H1 (cell line): Measurements from ENCODE around the gene ZSCAN12. TPM values are rescaled to one million over a fixed set of nuclear protein-coding genes. Genes with fewer than 3 reads are reported as not detected.
A peak's percentile ranks its signal among the peaks of the same experiment; 100 is the strongest.

ENCODE experiments used
- CTCF ChIA-PET: fragments of 300-600 bp; sonication (Branson Sonifier 250); formaldehyde crosslinking; loops from one replicate; lab custom pipeline; 2021; ENCODE audit not compliant: partially characterized antibody; lab: Charles Lee
- POLR2A ChIA-PET: fragments of 300-600 bp; sonication (Branson Sonifier 250); formaldehyde crosslinking; loops from one replicate; lab custom pipeline; 2021; ENCODE audit warnings: inconsistent platforms; ENCODE audit not compliant: partially characterized antibody; lab: Charles Lee
- DNase-seq, 2 experiments: peaks; one replicate each; pipeline versions ENCODE4 v3.0.0 to v3.0.0-alpha.2; 2010 to 2022; ENCODE audit warnings: low spot score in 2 of 2, low read depth in 1 of 2, mixed read lengths in 1 of 2
- FAIRE-seq: peaks from 2 replicates; lab custom pipeline; 2011; peaks lifted over from hg19 to GRCh38; lab: Jason Lieb, UNC
- H2AFZ ChIP-seq: 2 replicates; pipeline ENCODE4 v1.8.1; 2012; ENCODE audit warnings: low read length, inconsistent platforms
- H2AK5ac ChIP-seq: 2 replicates; pipeline ENCODE4 v1.6.1; 2013; ENCODE audit warnings: low read depth, low read length
- H2BK120ac ChIP-seq: replicated peaks from 2 replicates; pipeline ENCODE3; 2013; ENCODE audit warnings: low read depth, low read length, inconsistent platforms
- H2BK12ac ChIP-seq: 2 replicates; pipeline ENCODE4 v1.6.1; 2013; ENCODE audit warnings: low read depth, low read length
- H2BK15ac ChIP-seq: 2 replicates; pipeline ENCODE4 v1.6.1; 2013; ENCODE audit warnings: low read length
- H2BK20ac ChIP-seq: 2 replicates; pipeline ENCODE4 v1.6.1; 2013; ENCODE audit warnings: low read length
- H2BK5ac ChIP-seq: 2 replicates; pipeline ENCODE4 v1.6.1; 2013; ENCODE audit warnings: low read depth, low read length
- H3K14ac ChIP-seq: 2 replicates; pipeline ENCODE4 v1.6.1; 2013; ENCODE audit warnings: inconsistent platforms; ENCODE audit not compliant: insufficient read length
- H3K18ac ChIP-seq: 2 replicates; pipeline ENCODE4 v1.6.1; 2013; ENCODE audit warnings: low read length; ENCODE audit errors: extremely low read depth
- H3K23ac ChIP-seq: 2 replicates; pipeline ENCODE4 v1.6.1; 2013; ENCODE audit warnings: inconsistent platforms; ENCODE audit not compliant: insufficient read length
- H3K23me2 ChIP-seq: 2 replicates; pipeline ENCODE4 v1.6.1; 2013; ENCODE audit warnings: low read depth, low read length
- H3K27ac ChIP-seq: 2 replicates; pipeline ENCODE4 v1.6.1; 2011; ENCODE audit warnings: low read depth, low read length, inconsistent platforms
- H3K27me3 ChIP-seq, 4 experiments: replicated peaks in 1 of 4; 1 replicate in 1 of 4; 2 replicates in 3 of 4; pipeline versions ENCODE4 v1.6.1 to v1.8.1; 2011 to 2013; ENCODE audit warnings: low read length in 3 of 4, mild to moderate bottlenecking in 3 of 4, inconsistent platforms in 2 of 4, mixed read lengths in 2 of 4, moderate library complexity in 1 of 4; ENCODE audit not compliant: control insufficient read depth in 3 of 4, insufficient read depth in 3 of 4; ENCODE audit errors: extremely low read depth in 1 of 4
- H3K36me3 ChIP-seq, 4 experiments: 2 replicates each; pipeline versions ENCODE4 v1.6.1 to v1.8.1; 2011 to 2013; ENCODE audit warnings: mild to moderate bottlenecking in 4 of 4, low read length in 3 of 4, moderate library complexity in 2 of 4, control low read depth in 1 of 4, inconsistent platforms in 1 of 4; ENCODE audit not compliant: insufficient read depth in 4 of 4, control insufficient read depth in 2 of 4
- H3K4ac ChIP-seq: replicated peaks from 2 replicates; pipeline ENCODE3; 2013; ENCODE audit warnings: low read length, low read depth, mixed read lengths, inconsistent platforms; ENCODE audit not compliant: insufficient read length
- H3K4me1 ChIP-seq, 4 experiments: replicated peaks in 1 of 4; 1 replicate in 1 of 4; 2 replicates in 3 of 4; pipeline versions ENCODE4 v1.6.1 to v1.8.1; 2011 to 2013; ENCODE audit warnings: low read length in 3 of 4, inconsistent platforms in 2 of 4, mixed read lengths in 1 of 4; ENCODE audit not compliant: insufficient read depth in 4 of 4, control insufficient read depth in 3 of 4
- H3K4me2 ChIP-seq, 2 experiments: 2 replicates each; pipeline versions ENCODE4 v1.6.1 to v1.8.1; 2011 to 2013; ENCODE audit warnings: low read depth in 2 of 2, low read length in 2 of 2, control low read depth in 1 of 2, inconsistent platforms in 1 of 2, mild to moderate bottlenecking in 1 of 2; ENCODE audit not compliant: insufficient read depth in 1 of 2
- H3K4me3 ChIP-seq, 4 experiments: fragments of 200-600, 300-600 bp in 1 of 4; sonication (generic), shearing (Covaris generic), sonication (Bioruptor Twin) in 1 of 4; 2 replicates each; pipeline versions ENCODE4 v1.5.1 to v1.8.1; 2011 to 2016; ENCODE audit warnings: low read length in 4 of 4, low read depth in 3 of 4, control low read depth in 2 of 4, inconsistent platforms in 2 of 4, mild to moderate bottlenecking in 2 of 4, mixed read lengths in 1 of 4, moderate library complexity in 1 of 4; ENCODE audit not compliant: insufficient read depth in 2 of 4; ENCODE audit errors: extremely low read depth in 1 of 4
- H3K56ac ChIP-seq: replicated peaks from 2 replicates; pipeline ENCODE3; 2013; ENCODE audit warnings: low read depth, mild to moderate bottlenecking, mixed read lengths, low read length, inconsistent platforms; ENCODE audit not compliant: insufficient read length
- H3K79me1 ChIP-seq: 2 replicates; pipeline ENCODE4 v1.6.1; 2013; ENCODE audit warnings: low read depth, low read length, control low read depth
- H3K79me2 ChIP-seq, 2 experiments: 2 replicates each; pipeline versions ENCODE4 v1.6.1 to v1.8.1; 2012 to 2013; ENCODE audit warnings: low read length in 2 of 2, mild to moderate bottlenecking in 2 of 2, inconsistent platforms in 1 of 2; ENCODE audit not compliant: insufficient read depth in 2 of 2, control insufficient read depth in 1 of 2
- H3K9ac ChIP-seq, 4 experiments: replicated peaks in 1 of 4; 1 replicate in 1 of 4; 2 replicates in 3 of 4; pipeline versions ENCODE4 v1.6.1 to v1.8.1; 2011 to 2013; ENCODE audit warnings: low read depth in 3 of 4, low read length in 3 of 4, control low read depth in 2 of 4, mild to moderate bottlenecking in 2 of 4, moderate library complexity in 2 of 4, inconsistent platforms in 1 of 4; ENCODE audit errors: extremely low read depth in 1 of 4
- H3K9me3 ChIP-seq, 2 experiments: 2 replicates each; pipeline versions ENCODE4 v1.6.1 to v1.8.1; 2012 to 2013; ENCODE audit warnings: mild to moderate bottlenecking in 2 of 2, moderate library complexity in 2 of 2, control low read depth in 1 of 2, inconsistent platforms in 1 of 2, low read depth in 1 of 2, low read length in 1 of 2, mixed read lengths in 1 of 2; ENCODE audit not compliant: insufficient read depth in 2 of 2
- H4K20me1 ChIP-seq, 2 experiments: replicated peaks in 1 of 2; 2 replicates each; pipeline versions ENCODE3 to v1.8.1; 2011 to 2013; ENCODE audit warnings: inconsistent platforms in 2 of 2, low read length in 2 of 2, mild to moderate bottlenecking in 1 of 2; ENCODE audit not compliant: insufficient read depth in 2 of 2, control insufficient read depth in 1 of 2
- H4K5ac ChIP-seq: 2 replicates; pipeline ENCODE4 v1.6.1; 2013; ENCODE audit warnings: low read length, low read depth, mixed read lengths, inconsistent platforms; ENCODE audit not compliant: insufficient read length
- H4K8ac ChIP-seq: 2 replicates; pipeline ENCODE4 v1.8.0; 2013; ENCODE audit warnings: mild to moderate bottlenecking, moderate library complexity, low read length, inconsistent platforms; ENCODE audit not compliant: insufficient read depth; ENCODE audit errors: extremely low read depth
- H4K91ac ChIP-seq: replicated peaks from 2 replicates; pipeline ENCODE3; 2013; ENCODE audit warnings: low read length, mixed read lengths, inconsistent platforms; ENCODE audit not compliant: insufficient read length
- BCL11A ChIP-seq, 2 experiments: IDR thresholded peaks; one replicate each; pipeline ENCODE4 v1.6.1; 2011; ENCODE audit warnings: low read depth in 2 of 2, low read length in 2 of 2, mild to moderate bottlenecking in 2 of 2
- CEBPB ChIP-seq: IDR thresholded peaks from 2 replicates; pipeline ENCODE4 v1.6.1; 2012; ENCODE audit warnings: low read depth, low read length
- RXRA ChIP-seq: IDR thresholded peaks from 2 replicates; pipeline ENCODE4 v1.6.1; 2011; ENCODE audit warnings: low read depth, mild to moderate bottlenecking, low read length, moderate library complexity; ENCODE audit not compliant: insufficient read depth
- SP1 ChIP-seq: IDR thresholded peaks from 2 replicates; pipeline ENCODE4 v1.6.1; 2011; ENCODE audit warnings: low read depth, low read length
- SP4 ChIP-seq: IDR thresholded peaks from 2 replicates; pipeline ENCODE4 v1.6.1; 2012; ENCODE audit warnings: low read length, inconsistent platforms
- TAF1 ChIP-seq: IDR thresholded peaks from 2 replicates; pipeline ENCODE4 v1.6.1; 2011; ENCODE audit warnings: mild to moderate bottlenecking, low read depth, low read length
- TBP ChIP-seq: IDR thresholded peaks from 2 replicates; pipeline ENCODE4 v1.6.1; 2011; ENCODE audit warnings: low read depth, low read length, improper control_type of control experiment
- WGBS, 2 experiments: shearing (Covaris generic) in 1 of 2; methylation state at CpG; one replicate each; pipeline versions ENCODE4 v1.1.6 to v1.1.7; 2013 to 2015; ENCODE audit warnings: low lambda C conversion rate in 2 of 2, mixed read lengths in 2 of 2, inconsistent platforms in 1 of 2, low coverage in 1 of 2, missing lambda C conversion rate in 1 of 2; ENCODE audit not compliant: insufficient replicate concordance in 2 of 2, insufficient coverage in 1 of 2, insufficient read length in 1 of 2; ENCODE audit errors: extremely low coverage in 1 of 2, missing lambda C conversion rate in 1 of 2; 5-methylcytosine and 5-hydroxymethylcytosine counted together
- polyA plus RNA-seq, 7 experiments: library from polyadenylated mRNA; depleted of rRNA in 3 of 7; stranded (reverse) in 5 of 7; unstranded in 2 of 7; fragments of >200 nt in 5 of 7; fragments of 200-250 nt in 2 of 7; gene quantifications; 1 replicate in 5 of 7; 2 replicates in 1 of 7; 4 replicates in 1 of 7; pipeline versions ENCODE4 v1.2.1 to v1.2.3, GENCODE V29; 2011 to 2013; ENCODE audit warnings: missing spikeins in 2 of 7, mixed read lengths in 2 of 7
- total RNA-seq: library from RNA; stranded (reverse); fragmentation: NEBNext Ultra II Directional; extraction: Animal tissue kit (Norgen Biotek cat#: 25700); gene quantifications from 2 replicates; pipeline ENCODE4 v1.2.1, GENCODE V29; 2021
- TF ChIP-seq, protein P1 (sequence below): IDR thresholded peaks from 2 replicates; pipeline ENCODE4 v1.6.1; 2012; ENCODE audit warnings: inconsistent platforms

ZSCAN12 gene
- total and polyA plus RNA-seq, 2 of the 8 experiments (the other 6 are each of a cell fraction or from before 2014, with no cell fraction given) = 2.2 to 9.6 TPM

DNA sequence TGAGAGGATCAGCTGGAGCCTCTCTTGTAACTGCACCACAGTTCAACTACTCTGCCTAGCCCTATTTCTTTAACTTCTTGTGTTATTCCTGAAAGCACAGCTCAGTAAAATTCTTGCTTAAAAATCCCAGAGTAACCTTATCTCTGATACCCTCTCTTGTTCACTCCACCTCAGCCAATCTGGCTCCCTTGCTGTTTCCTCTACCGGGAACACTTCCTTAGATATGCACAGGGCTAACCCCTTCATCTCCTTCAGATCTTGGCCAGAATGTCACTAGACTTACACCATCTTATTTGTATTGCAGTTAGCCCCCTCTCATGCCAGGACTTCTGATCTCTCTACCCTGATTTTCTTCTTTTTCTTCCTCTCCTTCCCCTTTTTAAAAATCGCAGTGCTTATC lies 52.4 kb downstream of the ZSCAN12 start:
- Histone ChIP-seq H3K9ac (0 out of 7 replicates have a peak overlapping the region, but pooled peaks of 1 of the 4 experiments have one; percentile 24), H3K23me2 (no peaks in the 10 kb centered on the region; the same call in 1 of the 2 replicates), H4K8ac (no peak overlapping the region), H4K20me1 (no peaks in the 10 kb centered on the region), H3K23ac (no peak overlapping the region), H3K4me1 (peaks cover 0 to 2% (median 0%) of the 10 kb centered on the region in 4 experiments; a peak in 1 of 7 replicates), H3K79me2 (peaks cover 0 to 21% of the 10 kb centered on the region in 2 experiments; a peak in 3 of 4 replicates), H3K56ac (no peak overlapping the region), H3K9me3 (no peaks in the 10 kb centered on the region), H2AK5ac (no peak overlapping the region), H3K79me1 (no peaks in the 10 kb centered on the region), H2BK15ac (no peak overlapping the region), H3K4me3 (no peak overlapping the region), H3K4me2 (no peak overlapping the region), H3K18ac (no peak overlapping the region), H2AFZ (no peak overlapping the region), H3K27ac (no peak overlapping the region), H3K4ac (no peak overlapping the region), H2BK120ac (no peak overlapping the region), H2BK12ac (no peak overlapping the region), H3K36me3 (no peaks in the 10 kb centered on the region), H2BK20ac (no peak overlapping the region), H4K5ac (no peak overlapping the region), H4K91ac (no peak overlapping the region), H3K27me3 (0 out of 7 replicates have a peak, but pooled peaks cover 0 to 1% (median 0%) of the 10 kb centered on the region in 4 experiments), H3K14ac (no peak overlapping the region), H2BK5ac (no peak overlapping the region)
- DNase-seq (no peak), FAIRE-seq (no peak)
- CTCF ChIA-PET = interaction anchor here (0.7 to 2.7 kb wide), 3 partner anchors 9 to 154 kb away, joined by 3 to 16 read pairs (median 3); no protein-coding TSS in a partner anchor
- WGBS, 2 experiments = 63% methylated on average over 2 of the region's 2 CpGs; no CpG with 5 or more reads in 1 of the 2 experiments
- POLR2A ChIA-PET = interaction anchor here (0.7 to 5.0 kb wide), 4 partner anchors 8 to 195 kb away, joined by 3 to 24 read pairs (median 3); partner anchors contain the start of gene ZSCAN31
- no peak for TF ChIP-seq CEBPB
- TF ChIP-seq BCL11A (IDR thresholded peaks at IDR 0.05; ENCODE audit: low read depth in 2 of 2, low read length in 2 of 2) = no peak
- no peak for TF ChIP-seq RXRA
- no peak for TF ChIP-seq TBP
- no peak for TF ChIP-seq TAF1
- TF ChIP-seq, protein P1, sequence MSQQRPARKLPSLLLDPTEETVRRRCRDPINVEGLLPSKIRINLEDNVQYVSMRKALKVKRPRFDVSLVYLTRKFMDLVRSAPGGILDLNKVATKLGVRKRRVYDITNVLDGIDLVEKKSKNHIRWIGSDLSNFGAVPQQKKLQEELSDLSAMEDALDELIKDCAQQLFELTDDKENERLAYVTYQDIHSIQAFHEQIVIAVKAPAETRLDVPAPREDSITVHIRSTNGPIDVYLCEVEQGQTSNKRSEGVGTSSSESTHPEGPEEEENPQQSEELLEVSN = no peak
- no peak for TF ChIP-seq SP4
- no peak for TF ChIP-seq SP1
